Activated CD8-positive, alpha-beta memory T cell treated with anti-CD3 and anti-CD28 coated beads, Interleukin-2, amount 50 U/mL, for 1 hour (primary cell): ENCODE data around the gene LHCGR.
"Not testable (repeated sequence)": the region's sequence is repeated elsewhere in the genome, so short reads cannot be mapped to it uniquely, and the experiment has no call there.

Source experiments
- DNase-seq: peaks from one replicate; pipeline ENCODE4 v3.0.0-alpha.2; 2020; ENCODE audit errors: extremely low read depth

Gene LHCGR

DNA sequence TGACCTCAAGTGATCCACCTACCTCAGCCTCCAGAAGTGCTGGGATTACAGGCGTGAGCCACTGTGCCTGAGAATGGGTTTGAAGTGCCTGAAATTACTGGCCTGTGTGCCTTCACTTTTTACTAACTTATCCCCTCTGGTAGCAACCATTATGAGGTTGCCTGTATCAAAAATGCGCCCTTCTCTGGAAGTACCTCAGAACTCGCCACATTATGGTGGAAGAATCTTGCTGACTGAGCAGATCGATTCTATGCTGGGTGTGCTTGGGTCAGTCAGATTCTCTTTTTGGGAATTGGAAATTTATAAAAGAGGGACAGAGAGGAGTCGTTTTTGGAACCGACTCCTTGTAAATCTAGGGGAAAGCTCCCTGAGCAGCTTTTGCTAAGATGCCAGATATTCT lies 8.2 kb downstream of the LHCGR start:
- no peak for DNase-seq

DNA sequence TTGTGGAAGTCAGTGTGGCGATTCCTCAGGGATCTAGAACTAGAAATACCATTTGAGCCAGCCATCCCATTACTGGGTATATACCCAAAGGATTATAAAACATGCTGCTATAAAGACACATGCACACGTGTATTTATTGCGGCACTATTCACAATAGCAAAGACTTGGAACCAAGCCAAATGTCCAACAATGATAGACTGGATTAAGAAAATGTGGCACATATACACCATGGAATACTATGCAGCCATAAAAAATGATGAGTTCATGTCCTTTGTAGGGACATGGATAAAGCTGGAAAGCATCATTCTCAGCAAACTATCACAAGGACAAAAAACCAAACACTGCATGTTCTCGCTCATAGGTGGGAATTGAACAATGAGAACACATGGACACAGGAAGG lies 16.3 kb downstream of the LHCGR start:
- DNase-seq = not testable (repeated sequence)

DNA sequence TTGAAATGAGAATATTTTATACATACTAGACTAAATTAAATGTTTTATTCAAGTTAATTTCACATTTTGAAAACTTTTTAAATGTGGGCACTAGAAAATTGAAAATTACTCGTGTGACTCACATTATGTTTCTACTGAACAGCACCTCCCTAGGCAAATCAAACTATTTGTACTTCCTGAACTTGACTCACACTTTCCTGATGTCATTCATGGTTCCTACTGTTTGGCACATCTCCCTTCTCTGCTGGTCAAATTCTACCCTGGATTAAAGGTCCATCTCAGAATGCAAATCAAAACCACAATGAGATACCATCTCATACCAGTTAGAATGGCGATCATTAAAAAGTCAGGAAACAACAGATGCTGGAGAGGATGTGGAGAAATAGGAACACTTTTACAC lies 16.7 kb downstream of the LHCGR start:
- no peak for DNase-seq

DNA sequence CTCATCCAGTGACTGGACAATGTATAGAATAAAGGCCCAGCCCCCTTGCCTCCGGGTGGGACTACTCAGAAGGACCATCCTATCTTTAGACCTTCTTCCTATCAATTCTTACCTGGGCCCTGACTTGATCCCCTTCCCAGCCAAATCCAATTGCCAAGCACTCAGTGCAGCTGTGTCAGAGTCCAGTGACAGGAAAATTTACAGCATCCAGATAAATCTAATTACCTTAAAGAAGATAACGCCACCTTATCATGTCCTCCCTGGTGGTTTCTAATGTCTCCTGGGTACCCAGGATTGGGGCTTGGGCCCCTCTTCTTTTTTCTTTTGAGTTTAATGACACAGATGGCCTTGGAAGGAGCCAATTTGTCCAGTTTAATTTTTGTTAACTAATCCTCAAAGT lies 19.3 kb downstream of the LHCGR start:
- DNase-seq = no peak

DNA sequence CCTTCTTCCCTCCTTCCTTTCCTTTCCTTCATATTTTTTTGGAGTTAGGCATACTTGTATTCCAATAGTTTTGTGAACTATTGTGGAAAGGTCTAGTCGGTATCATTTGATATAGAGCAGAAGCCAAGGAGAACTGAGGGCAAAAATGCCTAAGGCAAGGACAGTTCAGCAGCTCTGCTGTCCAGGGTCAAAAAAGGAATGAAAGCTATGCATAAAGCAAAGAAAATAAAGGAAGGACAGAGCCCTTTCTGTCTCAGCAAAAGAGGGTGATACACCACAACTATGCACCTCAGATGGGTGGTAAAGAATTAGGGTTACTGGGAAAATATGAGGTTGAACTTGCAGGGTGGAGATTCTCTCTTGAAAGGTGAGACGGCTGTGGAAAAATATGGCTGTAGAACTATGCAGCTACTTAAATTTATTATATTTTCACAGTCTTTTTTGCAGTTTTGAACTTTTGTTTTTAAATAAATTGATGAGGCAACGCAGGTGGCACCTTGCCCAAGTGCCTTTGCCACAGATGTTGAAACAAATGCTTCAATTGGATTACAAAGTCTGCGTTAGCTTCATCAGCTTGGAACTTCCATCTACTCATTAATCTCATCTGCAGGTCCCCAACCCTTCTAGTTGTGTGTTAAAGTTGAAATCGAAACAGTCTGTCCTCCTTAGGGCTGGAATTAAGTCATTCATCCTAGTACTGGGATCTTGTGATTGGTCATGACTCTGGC lies 20.8 kb downstream of the LHCGR start:
- DNase-seq = no peak

DNA sequence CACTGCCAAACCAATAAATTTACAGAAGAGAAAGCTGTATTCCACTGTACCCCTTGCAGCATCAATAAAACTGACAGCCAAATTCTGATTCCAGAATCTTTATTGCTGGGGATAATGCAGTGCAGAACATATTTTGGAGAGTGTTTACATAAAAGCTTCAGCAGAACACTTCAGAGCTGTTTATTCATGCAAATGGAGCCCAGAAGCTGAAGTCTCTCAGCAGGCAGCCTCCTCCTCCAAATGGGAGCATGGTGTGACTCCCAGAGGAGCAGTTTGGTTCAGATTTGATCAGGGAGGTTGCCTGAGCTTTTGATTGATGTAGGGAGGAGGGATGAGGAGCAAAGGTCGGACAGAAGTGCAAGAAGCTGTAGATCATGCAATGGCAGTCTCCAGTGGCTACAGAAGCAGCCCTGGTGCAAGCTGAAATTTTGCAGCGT lies 22.4 kb downstream of the LHCGR start:
- DNase-seq = no peak

DNA sequence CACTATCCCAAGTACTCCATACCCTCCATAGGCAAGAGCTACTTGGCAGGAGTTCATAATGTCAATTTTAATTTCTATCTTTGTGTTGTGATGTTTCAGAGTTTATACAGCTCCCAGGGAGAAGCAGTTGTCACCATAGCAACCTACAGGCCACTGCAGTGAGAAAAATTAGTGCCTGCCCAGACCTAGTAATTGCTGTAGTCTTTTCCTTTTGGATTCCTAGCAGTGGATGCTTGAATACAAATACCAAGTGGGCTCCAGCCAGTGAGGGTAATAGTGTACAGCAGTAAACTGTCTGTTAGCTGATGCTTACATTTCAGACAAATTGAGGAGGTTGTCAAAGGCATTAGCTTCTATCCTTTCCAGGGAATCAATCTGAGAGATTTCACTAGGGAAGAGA lies 26.7 kb downstream of the LHCGR start:
- DNase-seq = no peak

DNA sequence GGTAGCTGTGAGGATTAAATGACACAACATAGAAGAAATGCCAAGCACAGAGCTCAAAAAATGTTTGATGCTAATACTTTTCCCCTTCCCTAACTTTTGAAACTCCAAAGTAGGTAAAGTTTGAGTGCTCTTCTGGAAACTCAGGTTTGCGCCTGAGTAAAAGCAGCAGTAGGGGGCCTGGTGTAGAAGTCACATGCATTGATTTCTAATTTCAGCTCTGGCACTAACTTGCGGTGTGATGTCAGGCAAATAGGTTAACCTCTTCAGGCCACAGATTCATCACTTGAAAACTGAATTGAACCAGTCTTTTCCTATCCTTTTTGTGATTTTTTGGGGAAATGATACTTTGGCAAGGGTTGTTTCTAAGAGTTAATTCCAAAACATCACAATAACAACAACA lies 27.2 kb downstream of the LHCGR start:
- DNase-seq = no peak

DNA sequence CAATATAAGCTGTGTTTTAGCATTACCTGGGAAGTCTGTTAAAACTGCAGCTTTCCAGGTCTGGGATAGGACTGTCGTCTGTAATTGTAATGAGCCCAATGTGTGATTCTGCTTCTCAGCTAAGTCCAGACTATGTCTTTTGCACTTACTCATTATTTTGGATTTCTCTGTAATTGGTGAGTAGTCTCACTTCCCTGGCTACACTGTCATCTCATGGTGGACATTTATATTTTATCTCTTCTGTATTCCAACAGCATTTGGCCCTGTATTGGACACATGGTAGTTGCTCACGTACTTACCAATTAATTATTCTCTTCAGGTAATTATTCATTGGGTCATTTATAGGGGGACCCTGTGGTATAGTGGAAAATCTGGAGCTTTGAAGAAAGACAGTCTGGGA lies 28.0 kb downstream of the LHCGR start:
- DNase-seq = no peak

DNA sequence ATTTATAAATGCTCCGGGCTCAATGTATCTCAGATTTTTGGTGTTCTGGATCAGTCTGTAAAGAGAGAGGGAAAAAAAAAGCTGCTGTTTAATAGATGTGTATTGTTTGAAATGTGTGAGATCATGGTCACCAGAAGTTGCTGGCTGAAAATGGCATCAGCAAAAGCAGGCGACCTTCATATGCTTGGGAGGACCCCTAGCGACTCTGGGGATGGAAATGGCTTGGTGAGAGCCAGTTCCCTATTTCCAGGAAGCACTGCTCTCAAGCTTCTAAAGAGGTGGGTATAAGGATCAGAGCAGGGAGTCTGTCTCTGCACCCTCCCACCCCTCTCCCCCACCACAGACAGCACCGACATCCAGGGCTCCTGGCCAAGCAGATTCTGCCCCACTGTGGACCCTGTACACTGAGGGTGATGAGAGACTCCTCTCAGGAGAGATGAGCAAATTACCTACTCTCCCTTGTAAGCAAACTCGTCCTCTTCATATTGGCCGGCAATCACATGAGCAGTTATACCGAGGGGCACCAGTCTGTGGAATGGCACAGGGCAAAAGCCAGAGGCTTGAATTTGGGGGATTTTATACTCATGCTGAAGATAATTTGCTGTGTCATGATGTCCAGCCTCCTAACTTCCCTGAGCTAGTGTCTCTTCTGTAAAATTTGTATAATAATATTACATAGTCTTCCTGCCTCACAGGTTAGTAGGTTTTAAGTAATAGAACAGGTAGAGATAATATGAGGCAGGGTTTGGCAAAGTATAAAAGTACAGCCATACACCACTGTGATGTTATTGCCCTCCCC lies 29.6 kb downstream of the LHCGR start:
- no peak for DNase-seq

DNA sequence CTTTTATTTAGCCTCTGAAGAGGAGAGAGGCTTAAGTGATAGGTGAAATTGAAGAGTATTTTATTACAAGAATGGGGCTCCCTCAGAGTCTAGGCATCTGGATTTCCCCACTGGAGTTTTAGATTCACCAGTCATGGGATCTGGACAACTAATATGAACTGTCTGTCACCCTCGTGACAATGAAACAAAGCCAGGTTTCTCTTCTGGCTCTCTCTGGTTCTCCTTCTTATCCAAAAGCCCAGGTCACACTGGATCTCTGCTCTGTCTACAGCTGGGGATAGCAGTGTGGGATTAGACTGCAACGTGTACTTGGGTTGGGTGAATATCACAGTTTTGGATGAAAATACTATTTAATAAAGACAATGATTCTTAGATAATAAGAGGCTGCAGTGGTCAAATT lies 31.2 kb downstream of the LHCGR start:
- DNase-seq = no peak

DNA sequence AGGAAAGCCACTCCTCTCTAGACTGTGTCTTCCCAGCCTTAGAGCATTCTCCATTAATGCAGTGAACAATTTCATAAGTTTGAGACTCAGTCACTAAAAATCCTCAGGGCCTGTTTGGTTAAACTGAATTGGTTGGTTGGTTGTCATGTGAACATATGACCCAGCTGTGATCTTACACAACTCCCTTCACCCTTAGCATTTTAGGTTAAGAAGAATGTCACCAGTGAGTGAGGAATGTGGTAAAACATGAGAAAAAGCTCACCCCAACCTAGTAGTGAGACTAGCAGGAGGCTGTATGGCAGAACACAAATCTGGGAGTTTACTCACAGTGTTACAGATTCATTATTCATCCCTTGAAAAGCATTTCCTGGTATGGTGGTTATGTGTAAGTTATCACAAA lies 32.4 kb downstream of the LHCGR start:
- DNase-seq = no peak

DNA sequence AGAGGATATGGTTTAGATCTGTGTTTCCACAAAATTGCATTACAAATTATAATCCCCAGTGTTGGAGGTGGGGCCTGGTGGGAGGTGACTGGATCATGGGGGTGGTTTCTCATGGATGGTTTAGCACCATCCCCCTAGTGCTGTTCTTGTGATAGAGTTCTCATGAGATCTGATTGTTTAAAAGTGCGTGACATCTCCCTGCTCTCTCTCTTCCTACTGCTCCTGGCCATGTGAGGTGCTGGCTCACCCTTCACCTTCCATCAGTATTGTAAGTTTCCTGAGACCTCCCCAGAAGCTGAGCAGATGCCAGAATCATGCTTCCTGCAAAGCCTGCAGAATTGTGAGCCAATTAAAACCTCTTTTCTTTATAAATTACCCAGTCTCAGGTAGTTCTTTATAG lies 33.1 kb downstream of the LHCGR start:
- no peak for DNase-seq

DNA sequence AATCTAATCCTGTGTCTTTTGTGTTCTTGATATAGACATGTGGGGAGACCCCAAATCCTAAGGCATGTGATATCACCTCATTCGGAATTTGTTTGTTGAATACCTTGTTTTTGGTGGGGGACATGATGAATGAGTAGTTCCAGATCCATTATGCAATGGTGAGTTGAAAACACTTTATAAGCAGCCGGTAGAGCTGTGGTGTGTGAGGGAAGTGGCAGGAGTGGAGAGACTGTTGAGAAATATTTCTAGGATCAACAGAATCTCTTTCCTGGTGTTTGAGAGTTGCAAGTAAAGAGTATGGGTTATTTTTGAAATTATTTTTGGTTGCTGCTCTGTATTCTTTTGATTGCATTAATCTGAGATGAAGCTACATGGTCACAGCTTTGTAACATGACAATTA lies 34.4 kb downstream of the LHCGR start:
- no peak for DNase-seq

DNA sequence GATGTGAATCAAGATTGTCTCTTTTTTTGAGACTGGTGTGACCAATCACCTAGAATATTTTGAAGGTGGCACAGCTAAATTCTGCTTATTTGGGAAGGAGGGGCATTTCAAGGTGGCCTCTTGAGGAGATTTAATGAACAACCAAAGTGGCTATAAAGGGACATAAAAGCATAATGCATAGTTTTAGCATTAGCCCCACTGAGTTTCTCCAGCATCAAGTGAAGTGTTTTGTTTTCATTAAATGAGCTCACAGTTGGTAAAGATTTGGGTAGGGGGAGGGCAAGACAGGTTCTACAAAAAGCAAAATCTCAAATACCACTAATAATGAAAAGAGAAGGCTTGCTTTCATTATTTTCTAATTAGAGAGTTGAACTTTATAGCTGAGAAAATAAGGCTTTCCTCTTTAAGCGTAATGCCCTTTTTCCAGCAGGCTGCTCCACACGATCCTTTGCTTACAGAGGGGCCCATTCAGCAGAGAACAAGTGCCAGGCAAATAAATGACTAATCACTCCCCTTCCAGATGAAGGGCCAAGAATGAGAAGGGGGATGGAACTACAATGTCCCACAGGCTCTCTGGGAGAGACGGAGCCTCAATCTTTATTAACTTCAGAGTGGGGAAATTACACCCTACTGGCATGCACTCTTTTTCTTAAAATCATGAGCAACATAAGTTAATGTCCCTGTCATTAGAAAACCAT lies 35.9 kb downstream of the LHCGR start:
- no peak for DNase-seq

DNA sequence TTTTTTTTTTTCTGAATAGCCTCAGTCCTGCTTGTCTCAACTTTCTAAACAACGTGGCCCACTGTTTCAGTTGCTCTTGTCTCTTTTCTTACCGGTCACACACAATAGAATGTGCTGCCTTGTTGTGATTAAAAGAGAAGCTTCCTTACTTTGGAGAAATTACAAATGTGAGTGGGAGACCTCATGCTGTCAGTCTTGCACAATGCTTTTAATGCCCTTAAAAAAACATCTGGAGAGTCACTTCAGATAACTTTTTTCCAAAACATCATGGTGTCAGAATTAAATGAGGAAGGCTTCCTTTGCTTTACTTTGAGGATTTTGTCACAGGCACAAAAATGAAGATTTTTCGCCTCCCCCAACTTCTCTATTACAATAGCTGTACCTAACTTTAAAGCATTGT lies 37.7 kb downstream of the LHCGR start:
- no peak for DNase-seq

DNA sequence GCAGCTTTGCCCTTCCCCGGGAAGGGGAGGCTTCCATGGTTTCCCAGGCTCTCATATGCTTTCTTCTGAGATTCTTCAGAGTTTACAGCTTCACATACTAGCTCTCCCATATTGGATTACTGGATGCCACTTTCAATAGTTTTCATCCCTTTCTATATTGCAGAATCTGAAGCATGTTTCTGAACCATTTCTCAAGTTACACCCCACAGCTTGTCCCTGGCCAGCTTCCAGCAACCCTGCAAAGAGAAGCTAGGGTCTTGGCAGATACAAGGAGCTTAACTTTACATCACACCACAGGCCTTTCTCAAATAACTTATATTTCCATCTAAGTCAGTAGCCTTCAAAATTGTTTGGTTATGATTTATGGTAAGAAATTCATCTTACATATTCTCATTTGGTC lies 39.6 kb downstream of the LHCGR start:
- no peak for DNase-seq

DNA sequence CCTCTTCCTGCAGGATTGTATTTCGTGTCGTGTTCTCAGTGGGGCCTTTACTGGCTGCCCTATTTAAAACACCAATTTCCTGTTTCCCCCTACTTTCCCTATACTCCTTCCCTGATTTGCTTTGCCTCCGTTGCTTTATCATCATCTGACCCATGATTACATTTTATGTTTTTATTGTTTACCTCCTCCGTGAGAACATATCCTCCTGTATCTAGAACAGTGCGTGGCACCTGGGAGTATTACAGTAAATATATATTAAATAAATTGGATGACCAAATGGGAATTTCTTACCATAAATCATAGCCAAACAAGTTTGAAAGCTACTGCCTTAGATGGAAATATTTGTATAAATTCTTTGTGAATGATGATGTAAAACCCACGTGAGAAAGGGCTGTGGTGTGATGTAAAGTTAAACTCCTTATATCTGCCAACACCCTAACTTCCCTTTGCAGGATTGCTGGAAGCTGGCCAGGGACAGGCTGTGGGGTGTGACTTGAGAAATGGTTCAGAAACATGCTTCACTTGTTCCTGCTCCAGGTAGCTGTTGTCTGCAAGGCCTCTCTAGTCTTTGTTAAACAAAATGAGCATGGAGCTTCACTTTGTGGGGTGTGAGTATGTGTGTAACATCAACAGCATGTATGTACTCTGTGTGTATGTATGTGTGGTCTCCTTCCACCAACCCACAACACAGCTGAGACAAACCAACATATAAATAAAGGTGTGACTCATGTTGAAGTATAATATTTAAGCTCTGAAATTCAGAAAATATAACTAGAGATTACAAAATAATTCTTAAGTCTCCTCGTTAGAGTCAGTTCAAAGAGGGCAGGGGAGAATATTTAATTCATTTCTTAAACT lies 40.3 kb downstream of the LHCGR start:
- DNase-seq = no peak

DNA sequence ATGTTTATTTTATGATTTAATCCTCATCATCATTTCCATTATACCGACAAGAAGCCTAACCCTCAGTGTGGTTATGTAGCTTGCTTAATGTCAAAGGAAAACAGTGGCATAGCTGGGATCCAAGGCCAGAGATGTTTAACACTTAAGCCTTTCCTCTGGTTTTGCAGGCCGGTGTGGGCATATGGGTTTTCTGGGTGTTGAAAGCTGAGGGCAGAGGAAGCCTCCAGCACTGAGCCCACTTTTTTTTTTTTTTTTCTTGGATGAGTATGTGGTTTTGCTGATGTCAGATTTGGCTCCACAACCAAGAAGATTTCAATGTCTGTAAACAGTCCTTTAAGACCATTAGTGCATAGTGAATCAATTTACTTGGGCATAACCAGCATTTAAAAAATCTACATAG lies 41.3 kb downstream of the LHCGR start:
- no peak for DNase-seq

DNA sequence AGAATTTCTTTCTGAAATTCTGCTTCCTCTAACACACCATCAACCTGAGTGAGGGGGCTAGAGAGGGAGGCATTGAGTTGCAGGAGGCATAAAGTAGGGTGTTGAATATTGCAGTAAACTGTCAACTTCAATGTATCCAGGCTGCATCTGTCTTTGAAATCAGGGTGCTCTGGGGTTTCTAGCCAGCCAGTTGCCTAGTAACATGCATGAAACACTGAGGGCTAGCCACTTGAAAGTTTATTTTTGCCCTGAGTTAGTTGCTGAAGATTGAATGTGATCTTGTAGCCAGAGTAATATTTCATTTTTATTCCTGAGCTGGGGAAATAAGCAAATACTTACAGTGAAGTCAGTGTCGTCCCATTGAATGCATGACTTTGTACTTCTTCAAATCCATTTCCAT lies 41.9 kb downstream of the LHCGR start:
- DNase-seq = no peak

DNA sequence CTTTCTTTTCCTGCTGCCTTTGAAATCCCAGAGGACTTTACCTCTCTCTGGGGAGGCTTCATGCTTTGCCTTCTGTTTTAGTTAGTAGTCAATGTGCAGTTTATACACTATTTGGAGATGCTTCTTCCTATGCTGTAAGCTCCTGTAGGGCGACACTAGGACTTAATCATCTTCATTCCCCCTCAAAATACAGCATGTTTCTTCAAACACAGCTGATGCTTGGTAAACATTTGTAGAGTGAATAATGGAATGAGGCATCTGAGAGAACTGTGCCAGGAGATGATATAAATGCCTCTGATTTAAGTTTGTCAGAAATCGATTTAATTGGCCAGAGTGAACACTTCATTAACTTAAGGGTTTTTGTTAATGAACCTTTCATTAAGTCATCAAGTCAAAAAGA lies 43.4 kb downstream of the LHCGR start:
- no peak for DNase-seq

DNA sequence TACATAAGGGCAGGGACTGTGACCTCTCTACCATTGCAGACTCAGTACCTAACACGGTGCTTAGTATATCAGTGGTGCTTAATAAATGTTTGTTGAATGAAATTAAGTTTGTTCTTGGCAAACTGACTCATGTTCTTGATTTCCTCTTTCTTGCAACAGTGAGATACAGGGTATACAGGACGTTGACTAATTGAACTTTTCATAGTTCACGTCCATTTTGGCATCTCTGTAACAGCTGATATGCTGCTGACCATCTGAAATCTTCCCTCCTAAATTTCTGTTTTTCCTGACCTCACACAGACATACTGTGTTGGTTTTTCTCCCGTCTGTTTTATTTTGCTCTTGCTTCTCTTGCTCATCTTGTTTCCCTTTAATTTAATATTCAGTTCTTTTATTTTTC lies 44.2 kb downstream of the LHCGR start:
- DNase-seq = no peak
